ENCODE measurements around the gene CTDSPL2.

The CTDSPL2 gene

DNA sequence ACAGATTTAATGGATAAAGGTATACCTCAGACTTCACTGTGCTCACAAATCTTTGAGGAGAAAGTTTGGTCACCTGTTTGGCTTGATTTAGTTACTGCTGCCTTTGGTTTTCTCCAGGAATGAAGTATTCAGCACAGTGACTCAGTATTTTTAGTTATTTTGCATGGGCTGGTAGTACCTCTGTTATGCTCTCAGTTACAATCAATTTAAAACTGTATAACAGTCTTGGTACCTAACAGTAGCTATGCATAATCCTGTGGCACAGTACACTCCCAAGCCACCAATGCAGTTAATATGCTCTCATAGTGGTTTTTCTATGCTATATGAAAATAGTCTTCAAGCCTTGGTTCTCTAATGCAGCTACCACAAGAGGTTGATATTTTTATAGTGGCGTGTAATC lies 97.6 kb downstream of the CTDSPL2 start:
- TF ChIP-seq TCF4 (CRISPR knock-in tag; IDR thresholded peaks at IDR 0.05; ENCODE audit: borderline replicate concordance) (no peak), ZNF565 (CRISPR knock-in tag; conservative IDR thresholded peaks at IDR 0.05; ENCODE audit: low read depth) (no peak), TOX (CRISPR knock-in tag; IDR thresholded peaks at IDR 0.05; ENCODE audit: borderline replicate concordance) (no peak), ZNF8 (CRISPR knock-in tag; IDR thresholded peaks at IDR 0.05) (no peak), SNAI2 (CRISPR knock-in tag; IDR thresholded peaks at IDR 0.05) (no peak), ARNTL (CRISPR knock-in tag; IDR thresholded peaks at IDR 0.05; ENCODE audit: borderline replicate concordance, low read depth) (no peak), OSR1 (CRISPR knock-in tag; IDR thresholded peaks at IDR 0.05) (no peak), ZNF70 (CRISPR knock-in tag; IDR thresholded peaks at IDR 0.05) (no peak), PPARA (CRISPR knock-in tag; IDR thresholded peaks at IDR 0.05; ENCODE audit: borderline replicate concordance) (no peak), GLIS3 (CRISPR knock-in tag; IDR thresholded peaks at IDR 0.05) (no peak), ESRRG (CRISPR knock-in tag; IDR thresholded peaks at IDR 0.05) (no peak), ZC3H10 (CRISPR knock-in tag; IDR thresholded peaks at IDR 0.05) (no peak), ZFP3 (CRISPR knock-in tag; IDR thresholded peaks at IDR 0.05) (no peak), ZFP30 (CRISPR knock-in tag; IDR thresholded peaks at IDR 0.05) (no peak), RARB (CRISPR knock-in tag; IDR thresholded peaks at IDR 0.05) (no peak)
- TF ChIP-seq, protein P1, sequence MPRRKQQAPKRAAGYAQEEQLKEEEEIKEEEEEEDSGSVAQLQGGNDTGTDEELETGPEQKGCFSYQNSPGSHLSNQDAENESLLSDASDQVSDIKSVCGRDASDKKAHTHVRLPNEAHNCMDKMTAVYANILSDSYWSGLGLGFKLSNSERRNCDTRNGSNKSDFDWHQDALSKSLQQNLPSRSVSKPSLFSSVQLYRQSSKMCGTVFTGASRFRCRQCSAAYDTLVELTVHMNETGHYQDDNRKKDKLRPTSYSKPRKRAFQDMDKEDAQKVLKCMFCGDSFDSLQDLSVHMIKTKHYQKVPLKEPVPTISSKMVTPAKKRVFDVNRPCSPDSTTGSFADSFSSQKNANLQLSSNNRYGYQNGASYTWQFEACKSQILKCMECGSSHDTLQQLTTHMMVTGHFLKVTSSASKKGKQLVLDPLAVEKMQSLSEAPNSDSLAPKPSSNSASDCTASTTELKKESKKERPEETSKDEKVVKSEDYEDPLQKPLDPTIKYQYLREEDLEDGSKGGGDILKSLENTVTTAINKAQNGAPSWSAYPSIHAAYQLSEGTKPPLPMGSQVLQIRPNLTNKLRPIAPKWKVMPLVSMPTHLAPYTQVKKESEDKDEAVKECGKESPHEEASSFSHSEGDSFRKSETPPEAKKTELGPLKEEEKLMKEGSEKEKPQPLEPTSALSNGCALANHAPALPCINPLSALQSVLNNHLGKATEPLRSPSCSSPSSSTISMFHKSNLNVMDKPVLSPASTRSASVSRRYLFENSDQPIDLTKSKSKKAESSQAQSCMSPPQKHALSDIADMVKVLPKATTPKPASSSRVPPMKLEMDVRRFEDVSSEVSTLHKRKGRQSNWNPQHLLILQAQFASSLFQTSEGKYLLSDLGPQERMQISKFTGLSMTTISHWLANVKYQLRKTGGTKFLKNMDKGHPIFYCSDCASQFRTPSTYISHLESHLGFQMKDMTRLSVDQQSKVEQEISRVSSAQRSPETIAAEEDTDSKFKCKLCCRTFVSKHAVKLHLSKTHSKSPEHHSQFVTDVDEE (CRISPR knock-in tag; IDR thresholded peaks at IDR 0.05): no peak
- TF ChIP-seq, protein P2, sequence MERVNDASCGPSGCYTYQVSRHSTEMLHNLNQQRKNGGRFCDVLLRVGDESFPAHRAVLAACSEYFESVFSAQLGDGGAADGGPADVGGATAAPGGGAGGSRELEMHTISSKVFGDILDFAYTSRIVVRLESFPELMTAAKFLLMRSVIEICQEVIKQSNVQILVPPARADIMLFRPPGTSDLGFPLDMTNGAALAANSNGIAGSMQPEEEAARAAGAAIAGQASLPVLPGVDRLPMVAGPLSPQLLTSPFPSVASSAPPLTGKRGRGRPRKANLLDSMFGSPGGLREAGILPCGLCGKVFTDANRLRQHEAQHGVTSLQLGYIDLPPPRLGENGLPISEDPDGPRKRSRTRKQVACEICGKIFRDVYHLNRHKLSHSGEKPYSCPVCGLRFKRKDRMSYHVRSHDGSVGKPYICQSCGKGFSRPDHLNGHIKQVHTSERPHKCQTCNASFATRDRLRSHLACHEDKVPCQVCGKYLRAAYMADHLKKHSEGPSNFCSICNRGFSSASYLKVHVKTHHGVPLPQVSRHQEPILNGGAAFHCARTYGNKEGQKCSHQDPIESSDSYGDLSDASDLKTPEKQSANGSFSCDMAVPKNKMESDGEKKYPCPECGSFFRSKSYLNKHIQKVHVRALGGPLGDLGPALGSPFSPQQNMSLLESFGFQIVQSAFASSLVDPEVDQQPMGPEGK (CRISPR knock-in tag; IDR thresholded peaks at IDR 0.05; ENCODE audit: borderline replicate concordance): no peak
- TF ChIP-seq, protein P3, sequence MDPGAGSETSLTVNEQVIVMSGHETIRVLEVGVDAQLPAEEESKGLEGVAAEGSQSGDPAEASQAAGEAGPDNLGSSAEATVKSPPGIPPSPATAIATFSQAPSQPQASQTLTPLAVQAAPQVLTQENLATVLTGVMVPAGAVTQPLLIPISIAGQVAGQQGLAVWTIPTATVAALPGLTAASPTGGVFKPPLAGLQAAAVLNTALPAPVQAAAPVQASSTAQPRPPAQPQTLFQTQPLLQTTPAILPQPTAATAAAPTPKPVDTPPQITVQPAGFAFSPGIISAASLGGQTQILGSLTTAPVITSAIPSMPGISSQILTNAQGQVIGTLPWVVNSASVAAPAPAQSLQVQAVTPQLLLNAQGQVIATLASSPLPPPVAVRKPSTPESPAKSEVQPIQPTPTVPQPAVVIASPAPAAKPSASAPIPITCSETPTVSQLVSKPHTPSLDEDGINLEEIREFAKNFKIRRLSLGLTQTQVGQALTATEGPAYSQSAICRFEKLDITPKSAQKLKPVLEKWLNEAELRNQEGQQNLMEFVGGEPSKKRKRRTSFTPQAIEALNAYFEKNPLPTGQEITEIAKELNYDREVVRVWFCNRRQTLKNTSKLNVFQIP (CRISPR knock-in tag; IDR thresholded peaks at IDR 0.05; ENCODE audit: borderline replicate concordance, low read depth): no peak
- ATAC-seq: peak; percentile 47; the same call in 2 of the 3 replicates

DNA sequence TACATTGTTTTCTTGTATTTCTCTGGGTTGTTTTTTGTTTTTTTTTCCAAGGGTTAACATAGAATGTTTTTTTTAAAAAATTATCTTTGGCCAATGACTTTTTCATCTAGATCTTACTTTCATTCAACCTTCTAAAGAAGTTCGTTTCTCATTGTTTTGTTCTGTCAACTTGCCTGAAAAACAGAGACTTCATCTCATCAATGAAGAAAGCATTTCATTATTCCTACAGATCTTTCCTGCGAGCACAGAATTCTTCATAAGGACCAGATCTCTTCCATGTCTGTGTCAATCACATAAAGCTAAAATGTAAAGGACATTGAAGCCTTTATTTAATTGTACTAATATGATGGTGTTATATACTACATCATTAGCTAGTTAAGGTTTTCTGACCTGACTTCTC lies 99.8 kb downstream of the CTDSPL2 start:
- TF ChIP-seq ZNF565 (CRISPR knock-in tag; conservative IDR thresholded peaks at IDR 0.05; ENCODE audit: low read depth) (no peak), ZNF8 (CRISPR knock-in tag; IDR thresholded peaks at IDR 0.05) (no peak), OSR1 (CRISPR knock-in tag; IDR thresholded peaks at IDR 0.05) (no peak), ZFP3 (CRISPR knock-in tag; IDR thresholded peaks at IDR 0.05) (no peak), CSDC2 (CRISPR knock-in tag; IDR thresholded peaks at IDR 0.05) (no peak), ZFP30 (CRISPR knock-in tag; IDR thresholded peaks at IDR 0.05) (no peak), ZNF70 (CRISPR knock-in tag; IDR thresholded peaks at IDR 0.05) (no peak), ISL1 (CRISPR knock-in tag; IDR thresholded peaks at IDR 0.05) (no peak)
- TF ChIP-seq, protein P3 (CRISPR knock-in tag; IDR thresholded peaks at IDR 0.05; ENCODE audit: borderline replicate concordance, low read depth): no peak
- TF ChIP-seq, protein P4, sequence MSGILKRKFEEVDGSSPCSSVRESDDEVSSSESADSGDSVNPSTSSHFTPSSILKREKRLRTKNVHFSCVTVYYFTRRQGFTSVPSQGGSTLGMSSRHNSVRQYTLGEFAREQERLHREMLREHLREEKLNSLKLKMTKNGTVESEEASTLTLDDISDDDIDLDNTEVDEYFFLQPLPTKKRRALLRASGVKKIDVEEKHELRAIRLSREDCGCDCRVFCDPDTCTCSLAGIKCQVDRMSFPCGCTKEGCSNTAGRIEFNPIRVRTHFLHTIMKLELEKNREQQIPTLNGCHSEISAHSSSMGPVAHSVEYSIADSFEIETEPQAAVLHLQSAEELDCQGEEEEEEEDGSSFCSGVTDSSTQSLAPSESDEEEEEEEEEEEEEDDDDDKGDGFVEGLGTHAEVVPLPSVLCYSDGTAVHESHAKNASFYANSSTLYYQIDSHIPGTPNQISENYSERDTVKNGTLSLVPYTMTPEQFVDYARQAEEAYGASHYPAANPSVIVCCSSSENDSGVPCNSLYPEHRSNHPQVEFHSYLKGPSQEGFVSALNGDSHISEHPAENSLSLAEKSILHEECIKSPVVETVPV (CRISPR knock-in tag; IDR thresholded peaks at IDR 0.05): no peak
- no peak for ATAC-seq
